NCI-H1092 treated with DMSO at 0.1 percent for 48 hours (cell line): ENCODE results near the gene DNMT3A.
A peak's percentile ranks its signal among the peaks of the same experiment; 100 is the strongest.

Experiments used
- DNase-seq: peaks from one replicate; lab custom pipeline; 2025; lab: John Stamatoyannopoulos, UW

DNMT3A gene

DNA sequence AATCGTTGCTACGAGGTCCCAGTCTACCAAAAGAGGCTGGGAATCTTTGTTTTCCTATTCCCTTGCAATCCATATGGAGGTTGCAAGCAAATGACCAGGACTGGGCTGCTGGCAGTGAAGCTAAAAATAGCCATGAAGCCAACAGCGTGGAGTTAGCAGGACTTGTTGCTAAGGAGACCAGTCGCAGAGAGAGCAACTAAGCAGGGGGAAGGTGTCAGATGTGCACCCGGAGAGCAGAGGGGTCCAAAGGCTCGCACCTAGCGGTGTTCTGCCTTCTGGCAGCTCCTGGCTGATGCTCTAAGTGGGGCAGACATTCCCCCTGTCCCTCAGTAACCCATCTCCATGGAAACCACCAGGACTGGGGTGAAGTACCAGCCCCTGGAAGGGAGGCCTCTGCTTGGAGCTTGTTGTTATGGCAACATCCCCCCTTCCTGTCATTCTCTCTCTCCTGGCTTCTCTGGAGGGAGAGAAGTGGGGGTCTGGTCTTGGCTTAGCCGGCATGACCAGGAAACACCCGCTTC, 84.6 kb downstream of the DNMT3A start:
- DNase-seq, result peak; percentile 38

DNA sequence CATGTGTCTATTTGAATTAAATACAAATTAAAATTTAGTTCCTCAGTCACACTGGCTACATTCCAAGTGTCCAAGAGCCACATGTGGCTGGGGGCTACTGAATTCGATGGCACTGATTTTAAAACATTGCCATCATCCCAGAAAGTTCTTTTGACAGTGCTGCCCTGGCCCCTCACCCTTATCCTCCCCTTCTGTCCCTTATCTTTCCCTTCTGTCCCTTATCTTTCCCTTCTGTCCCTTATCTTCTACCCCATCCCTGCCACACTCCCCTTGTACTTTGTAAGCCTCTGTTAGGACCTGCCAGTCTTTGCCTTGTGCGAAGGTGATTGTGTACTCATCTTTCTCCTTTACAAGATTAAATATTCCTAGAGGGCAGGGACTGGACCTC, 85.2 kb downstream of the DNMT3A start:
- DNase-seq, result no peak

DNA sequence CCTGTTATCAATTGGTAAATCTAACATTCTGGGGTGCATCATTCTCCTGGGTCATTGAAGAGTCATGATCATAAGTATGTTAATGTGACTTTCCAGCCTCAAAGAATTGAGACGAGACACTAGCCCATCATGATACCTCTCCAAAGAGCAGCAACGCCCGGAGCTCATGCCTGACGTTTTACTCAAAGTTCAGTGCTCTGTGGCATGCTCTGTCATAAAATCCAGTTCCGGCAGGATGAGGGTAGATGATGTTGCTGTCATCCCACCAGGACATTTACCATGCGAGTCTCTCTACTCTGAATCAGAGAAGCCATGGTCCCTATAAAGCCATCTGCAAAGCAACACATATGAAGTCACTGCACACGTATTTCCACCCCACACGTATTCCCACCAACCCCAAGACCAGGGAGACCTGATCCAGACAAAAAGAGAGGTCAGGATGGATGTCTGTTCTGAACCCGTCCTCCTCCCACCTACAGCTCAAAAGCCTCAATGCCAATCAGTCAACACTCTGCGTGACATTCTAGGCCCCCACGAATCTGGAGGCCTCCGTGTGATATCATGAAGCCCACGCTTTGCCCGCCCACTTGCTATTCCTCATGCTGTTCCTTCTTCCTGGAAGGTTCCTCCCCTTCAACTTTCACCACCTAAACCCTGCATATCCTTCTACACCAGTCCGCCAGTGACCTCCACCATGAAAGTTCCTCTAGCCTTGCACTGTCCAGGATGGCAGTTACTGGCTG, 85.8 kb downstream of the DNMT3A start:
- no peak for DNase-seq

DNA sequence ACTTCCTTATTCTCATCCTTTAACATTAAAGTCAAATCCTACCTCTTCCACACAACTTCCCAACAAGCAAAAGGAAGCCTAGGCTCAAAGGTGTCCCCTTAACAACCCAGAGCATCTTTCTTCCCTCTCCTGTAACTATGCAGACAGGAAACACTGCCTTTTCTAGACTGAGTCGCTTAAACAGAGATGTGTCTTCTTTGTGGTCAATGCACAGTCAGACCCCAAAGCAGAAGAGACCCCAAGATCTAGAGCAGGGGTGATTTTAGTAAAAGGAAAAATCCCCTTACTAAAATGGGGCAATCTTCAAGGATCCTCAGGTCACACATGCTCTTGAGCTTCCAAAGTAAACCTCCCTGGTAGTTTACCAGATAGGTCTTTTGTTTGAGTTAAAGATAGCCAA, 86.8 kb downstream of the DNMT3A start:
- DNase-seq, result no peak

DNA sequence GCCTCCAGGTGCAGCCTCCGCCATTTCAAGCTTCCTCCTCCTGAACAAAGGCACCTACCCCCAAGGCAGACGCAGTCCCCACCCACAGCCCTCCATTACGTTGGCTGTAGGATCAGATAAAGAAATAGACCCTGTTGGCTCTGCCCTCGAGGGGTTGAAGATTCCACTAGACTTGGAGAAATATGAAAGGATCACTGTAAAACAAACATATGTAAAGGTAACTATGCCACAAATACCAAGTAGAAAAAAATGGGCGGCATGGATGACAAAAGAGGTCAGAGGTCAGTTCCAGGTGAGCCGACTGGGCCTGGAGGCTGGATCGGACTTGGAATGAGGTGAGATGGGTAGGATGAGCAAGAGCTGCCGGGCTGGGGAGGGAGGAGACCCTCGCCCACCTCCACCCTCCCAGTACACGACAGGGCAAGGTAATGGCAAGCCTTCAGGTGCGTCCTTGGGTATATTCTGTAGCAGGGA, 88.5 kb downstream of the DNMT3A start:
- DNase-seq, result no peak

DNA sequence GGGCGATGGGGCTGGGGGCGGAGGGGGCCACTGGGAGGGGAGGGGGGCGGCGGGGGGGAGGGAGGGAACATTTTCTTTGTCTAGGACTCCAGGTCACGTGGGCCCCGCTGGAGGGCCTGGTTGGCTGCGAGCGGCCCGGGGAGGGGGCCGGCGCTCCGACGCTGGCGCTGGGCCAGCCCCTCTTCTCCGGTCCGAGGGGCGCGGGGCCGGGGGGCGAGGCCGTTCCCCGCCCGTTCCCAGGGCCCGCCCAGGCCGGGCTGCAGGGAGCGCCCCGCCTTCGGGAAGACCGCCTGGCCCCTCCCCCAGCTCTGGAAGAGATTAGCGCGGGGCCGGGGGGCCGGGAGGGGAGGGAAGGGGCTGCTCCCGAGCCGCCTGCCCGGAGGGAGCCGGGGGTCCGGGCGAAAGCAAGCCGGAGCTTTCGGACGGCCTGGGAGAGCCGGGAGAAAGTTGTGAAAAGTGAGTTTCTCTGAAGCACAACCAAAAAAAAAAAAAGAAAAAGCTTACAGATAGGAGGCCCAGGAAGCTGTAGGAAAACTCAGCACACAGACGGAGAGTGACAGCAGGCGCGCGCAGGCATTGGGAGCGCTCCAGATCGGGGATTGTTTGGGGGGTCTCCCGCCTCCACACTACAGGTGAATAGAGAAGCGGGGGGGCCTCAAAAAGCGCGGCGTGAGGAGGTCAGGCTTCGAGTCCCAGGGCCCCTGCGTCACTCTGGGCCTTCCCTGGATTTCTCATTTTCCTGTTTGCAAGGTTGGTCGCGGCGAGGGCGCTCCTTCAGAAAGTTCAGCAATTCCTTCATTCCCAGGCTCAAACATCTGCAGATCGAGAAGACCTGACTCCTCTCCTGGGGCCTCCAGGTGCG, 89.2 kb downstream of the DNMT3A start:
- DNase-seq, result peak; percentile 71

DNA sequence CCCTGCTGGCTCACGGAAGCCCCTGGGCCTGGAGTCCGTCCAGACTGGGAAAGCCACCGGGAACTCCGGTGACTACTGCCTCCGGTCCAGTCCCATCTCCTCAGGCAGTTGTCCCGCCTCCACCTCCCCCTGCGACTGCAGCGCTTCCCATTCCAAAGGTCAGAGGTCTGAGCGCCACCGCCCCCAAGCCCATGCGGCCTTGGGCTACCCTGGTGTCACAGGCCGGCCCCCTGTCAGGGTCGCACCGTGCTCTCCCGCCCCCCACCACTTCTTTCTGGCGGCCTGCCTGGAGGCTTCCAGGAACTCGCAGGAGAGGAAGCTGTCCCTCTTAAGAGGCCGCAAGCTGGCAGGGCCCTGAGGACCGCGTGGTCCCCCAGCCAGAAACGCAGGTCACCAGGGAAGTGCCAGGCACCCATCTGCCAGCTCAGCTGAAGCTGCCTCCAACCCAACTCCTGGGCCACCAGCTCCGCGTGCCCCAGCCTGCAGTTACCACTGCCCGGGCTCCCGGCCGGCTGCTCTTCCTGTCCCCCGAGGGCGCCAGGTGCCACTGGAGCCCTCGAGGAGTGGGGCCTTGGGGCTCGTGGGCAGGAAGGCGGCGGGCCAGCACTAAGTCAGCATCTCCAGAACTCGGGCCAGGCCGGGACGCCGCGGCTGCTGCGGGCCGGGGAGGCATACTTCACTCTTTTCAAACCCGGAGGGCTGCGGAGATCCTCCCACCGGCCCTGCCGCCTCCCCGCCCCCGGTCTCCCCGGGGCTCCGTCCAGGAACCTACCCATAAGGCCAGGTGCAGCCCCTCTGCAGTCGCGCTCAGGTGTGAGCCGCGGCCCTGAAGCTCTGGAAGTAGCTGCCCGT, 90.1 kb downstream of the DNMT3A start:
- DNase-seq, result peak; percentile 62

DNA sequence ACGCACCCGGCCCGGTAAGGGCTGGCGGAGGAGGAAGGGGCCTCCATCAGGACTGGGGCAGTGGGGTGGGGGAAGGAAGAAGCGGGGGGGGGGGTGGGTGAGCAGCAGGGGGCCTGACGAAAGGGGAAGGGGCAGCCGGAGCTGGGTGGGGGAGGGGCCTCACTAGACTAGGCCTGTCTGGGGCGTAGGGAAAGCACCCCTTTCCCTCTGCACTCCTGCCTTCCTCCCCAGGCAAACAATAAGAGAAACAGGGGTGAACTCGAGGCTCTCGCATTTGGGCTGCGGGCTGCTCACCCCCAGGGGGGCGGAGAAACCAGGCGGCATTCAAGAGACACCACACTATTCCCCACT, 90.7 kb downstream of the DNMT3A start:
- DNase-seq, result no peak

DNA sequence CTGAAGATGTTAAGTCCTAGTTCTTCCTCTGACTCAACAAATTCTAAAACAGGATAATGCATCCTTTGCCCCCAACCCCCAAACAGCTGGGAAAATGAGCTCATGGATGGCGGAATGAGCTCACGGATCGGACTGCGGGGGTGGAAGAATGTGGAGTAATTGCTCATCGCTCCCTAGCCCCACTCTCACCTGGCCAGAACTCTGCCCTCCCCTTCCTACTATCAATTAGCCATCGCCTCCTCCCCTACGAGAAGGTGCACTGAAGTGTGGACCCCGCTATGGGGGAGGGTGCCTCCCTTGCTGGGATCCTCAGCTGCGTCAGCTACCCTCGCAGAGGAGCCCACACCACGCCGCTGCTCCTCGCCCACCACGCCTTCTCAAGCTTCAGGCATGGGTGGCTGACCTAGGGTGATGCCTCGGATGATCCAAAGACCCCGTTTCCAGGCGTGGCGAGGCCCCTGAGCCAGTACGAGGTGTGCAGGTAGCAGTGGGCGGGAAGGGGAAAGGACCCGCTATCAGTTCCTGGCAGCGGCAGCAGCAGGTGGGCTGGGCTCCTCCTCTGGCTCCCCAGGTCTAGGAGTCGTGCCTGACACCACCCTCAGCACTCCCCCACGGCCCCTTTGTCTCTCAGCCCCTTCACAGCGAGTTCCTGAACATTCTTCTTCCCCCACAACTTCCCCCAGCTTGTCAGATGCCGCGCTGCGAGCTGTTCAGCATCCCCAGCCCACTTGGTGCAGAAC, 91.2 kb downstream of the DNMT3A start:
- DNase-seq, result no peak

DNA sequence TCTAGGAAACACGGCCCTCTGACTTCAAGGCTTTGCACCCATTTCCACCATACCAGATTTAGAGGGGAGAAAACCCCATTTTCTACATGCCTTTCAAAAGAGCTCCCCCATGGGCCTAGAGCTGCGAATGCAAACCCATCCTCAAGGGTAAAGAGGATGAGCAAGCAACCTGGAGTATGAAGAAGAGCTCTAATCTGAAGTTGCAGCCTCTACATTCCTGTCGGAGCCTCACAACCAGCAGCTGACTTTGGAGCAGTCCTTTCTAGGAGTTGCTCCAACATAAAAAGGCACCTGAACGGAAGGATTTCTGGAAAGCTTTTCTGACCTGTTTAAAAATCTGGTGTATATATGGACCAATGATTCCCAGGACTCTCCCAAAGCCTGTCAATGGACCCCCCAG, 91.9 kb downstream of the DNMT3A start:
- no peak for DNase-seq

DNA sequence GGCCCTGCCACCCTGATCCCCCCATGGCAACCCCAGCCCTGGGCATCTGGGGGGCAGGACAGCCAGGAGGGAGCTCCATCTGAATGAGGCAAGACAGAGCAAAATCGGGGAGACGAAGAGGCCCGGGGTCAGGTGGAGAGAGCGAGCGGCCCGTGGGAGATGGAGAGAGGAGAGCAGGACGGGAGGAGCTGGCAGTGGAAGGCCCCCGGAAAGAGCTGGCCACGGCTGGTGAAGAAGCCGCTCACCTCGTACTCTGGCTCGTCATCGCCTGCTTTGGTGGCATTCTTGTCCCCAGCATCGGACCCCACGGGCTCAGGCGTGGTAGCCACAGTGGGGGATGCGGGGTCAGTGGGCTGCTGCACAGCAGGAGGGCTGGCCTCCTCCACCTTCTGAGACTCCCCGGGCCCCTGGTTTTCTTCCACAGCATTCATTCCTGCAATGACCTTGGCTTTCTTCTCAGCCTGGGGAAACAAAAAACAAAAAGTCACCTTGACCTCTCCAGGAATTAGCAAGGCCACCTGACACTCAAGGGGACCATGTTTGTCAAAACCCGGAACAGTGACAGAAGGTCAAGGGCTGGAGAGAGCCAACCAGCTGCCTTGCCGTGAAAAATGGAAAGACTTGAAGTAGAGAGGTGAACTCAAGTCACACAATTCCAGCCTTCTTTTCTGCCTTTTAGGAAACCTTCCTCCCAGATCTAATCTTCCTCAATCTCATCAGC, 93.8 kb downstream of the DNMT3A start:
- no peak for DNase-seq

DNA sequence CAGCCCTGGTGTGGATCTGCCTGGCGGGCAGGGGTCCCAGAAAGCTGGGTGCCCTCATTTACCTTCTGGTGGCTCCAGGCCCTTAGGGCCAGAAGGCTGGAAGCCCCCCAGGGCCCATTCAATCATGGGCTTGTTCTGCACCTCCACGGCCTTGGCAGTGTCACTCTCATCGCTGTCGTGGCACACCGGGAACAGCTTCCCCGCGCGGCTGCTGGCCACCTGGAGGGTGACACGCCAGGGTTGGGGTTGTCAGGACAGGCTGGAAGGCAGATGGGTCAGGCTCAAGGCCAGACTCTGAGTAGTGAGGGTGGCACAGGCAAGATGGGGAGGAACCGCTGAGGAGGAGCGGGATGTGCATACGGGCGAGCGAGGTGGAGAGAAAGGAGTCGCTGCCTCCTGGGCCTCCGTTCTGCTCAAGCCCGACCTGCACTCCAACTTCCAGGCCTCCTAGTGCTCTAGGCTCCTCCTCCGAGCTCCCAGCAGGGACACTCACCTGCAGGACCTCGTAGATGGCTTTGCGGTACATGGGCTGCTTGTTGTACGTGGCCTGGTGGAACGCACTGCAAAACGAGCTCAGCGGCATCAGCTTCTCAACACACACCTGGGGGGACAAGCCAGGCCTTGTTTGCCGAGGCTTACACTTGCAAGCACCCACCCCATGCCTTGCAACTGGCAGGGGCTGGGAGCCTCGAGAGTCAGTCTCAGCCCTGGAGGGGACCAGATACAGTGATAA, 95.0 kb downstream of the DNMT3A start:
- DNase-seq, result no peak

DNA sequence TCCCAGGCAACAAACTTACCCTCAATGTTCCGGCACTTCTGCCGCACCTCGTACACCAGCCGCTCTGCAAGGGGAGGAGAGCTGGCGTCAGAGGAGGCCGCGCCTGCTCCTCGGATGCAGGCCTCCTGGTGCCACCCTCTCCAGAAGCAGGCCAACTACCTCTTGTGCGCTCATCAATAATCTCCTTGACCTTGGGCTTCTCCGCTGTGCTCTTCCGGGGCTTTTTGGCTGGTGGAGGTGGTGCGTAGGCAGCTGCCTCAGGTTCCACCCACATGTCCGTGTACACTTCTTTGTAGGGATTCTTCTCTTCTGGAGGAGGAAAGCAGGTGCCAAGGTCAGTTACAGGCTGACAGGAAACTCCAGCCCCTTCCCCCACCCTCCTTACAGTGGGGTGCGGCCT, 95.7 kb downstream of the DNMT3A start:
- DNase-seq, result no peak

DNA sequence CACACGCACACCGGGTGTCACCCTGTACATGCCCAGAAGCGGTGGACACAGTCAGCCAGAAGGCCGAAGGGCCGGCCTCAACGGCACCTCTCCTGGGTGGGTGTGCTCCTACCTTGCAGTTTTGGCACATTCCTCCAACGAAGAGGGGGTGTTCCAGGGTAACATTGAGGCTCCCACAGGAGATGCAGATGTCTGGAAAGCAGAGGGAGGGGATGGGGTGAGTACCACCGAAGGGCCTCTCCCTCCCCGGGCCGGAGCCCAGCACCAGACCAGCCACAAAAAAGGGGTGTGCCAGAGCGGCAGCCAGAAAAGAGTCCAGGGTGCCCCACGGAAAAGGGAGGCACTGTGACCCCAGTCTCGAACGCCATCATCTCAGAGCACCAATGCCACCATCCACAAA, 96.6 kb downstream of the DNMT3A start:
- no peak for DNase-seq

DNA sequence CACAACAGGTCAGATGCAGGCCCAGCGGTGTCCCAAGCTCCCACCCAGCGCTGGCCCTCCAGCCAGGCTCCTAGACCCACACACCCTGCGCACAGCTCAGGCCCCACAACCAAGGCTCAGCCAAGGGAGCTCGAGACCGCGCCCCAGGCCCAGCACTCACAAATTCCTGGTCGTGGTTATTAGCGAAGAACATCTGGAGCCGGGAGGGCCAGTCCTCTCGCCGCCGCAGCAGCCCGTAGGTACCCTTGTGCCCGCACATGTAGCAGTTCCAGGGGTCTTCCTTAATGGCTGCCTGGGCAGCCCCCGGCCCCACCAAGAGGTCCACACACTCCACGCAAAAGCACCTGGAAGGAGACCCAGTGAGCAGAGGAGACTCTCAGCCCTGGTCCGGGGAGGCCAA, 97.7 kb downstream of the DNMT3A start:
- no peak for DNase-seq

DNA sequence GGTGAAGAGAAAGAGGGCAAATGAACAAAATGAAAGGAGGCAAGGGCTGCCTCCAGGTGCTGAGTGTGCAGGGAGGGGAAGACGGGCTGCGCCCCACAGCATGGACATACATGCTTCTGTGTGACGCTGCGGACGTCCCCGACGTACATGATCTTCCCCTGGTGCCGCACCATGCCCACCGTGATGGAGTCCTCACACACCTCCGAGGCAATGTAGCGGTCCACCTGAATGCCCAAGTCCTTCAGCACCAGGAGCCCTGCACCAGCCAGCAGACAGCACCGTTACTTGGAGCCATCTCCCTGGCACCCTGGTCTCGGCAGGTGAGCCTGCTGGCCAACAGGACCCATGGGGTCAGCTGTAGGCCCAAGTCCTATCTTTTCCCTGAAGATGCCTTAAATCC, 100.3 kb downstream of the DNMT3A start:
- DNase-seq, result no peak

DNA sequence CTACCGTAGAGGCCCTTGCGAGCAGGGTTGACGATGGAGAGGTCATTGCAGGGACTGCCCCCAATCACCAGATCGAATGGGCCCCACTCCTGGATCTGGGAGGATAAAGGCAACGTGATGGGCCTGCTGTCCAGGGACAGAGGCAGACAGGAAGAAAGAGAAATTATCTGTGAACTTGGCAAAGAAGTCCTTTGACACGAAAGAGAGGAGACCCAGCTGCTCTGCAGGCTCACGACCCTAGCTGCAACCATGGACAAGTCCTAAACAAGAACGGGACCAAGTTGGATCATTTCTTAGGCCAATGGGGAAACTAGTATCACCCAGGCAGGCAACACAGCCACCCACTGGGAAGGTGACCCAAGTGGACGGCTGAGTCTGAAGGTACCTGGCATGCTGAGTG, 101.1 kb downstream of the DNMT3A start:
- no peak for DNase-seq

DNA sequence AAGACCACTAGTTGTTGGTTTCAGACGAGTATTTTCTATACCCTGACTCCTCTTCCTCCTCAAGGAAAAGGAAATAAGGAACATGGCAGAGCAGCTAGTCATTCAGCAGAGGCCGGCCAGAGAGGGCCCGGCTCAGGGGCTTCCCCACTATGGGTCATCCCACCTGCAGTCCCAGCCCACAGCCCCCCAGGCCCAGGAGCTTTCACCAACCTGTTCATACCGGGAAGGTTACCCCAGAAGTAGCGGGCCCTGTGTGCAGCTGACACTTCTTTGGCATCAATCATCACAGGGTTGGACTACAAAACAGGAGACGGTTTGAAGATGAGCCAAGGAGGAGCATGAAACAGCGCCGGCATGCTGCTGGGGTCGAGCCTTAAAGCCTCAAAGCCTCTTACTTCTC, 102.8 kb downstream of the DNMT3A start:
- no peak for DNase-seq

DNA sequence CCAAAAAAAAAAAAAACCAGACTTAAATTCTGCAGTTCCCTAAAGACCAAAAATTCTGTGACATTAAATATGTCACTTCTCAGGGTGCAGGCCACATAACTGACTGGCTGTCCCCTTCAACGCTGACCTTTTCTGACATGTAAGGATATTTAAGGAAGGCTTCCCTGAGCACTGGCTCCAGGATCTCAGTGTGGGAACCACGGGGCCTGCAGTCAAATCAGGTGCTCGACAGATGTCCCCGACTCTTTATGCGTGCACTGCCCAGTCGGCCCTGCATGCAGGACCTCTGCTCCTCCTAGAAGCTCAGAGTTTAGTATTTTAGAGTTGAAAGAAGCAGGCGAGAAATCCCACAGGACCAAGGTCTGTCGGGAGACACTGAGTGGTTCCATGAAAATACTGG, 104.0 kb downstream of the DNMT3A start:
- no peak for DNase-seq

DNA sequence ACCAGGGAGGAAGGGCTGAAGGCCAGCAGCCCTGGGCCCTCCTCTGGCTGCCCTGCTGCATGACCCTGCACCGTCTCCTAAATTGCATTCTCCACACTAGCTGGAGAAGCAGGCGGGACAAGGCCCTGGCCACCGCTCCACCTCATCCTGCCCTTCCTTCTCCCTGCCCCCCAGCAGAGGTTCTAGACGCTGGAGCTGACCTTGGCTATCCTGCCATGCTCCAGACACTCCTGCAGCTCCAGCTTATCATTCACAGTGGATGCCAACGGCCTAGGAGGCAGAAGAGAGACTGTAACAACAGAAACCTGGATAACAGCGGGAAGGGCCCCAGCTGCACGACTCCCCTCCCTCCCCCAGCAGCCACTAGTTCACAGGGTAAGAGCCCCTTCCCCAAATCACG, 105.0 kb downstream of the DNMT3A start:
- DNase-seq, result no peak
